Measurements from ENCODE around the gene TIGD1.

Gene TIGD1

GRCh38 chr2:232588031-232588430 lies 37.7 kb upstream of the TIGD1 start (continued):
- TF ChIP-seq CSDC2 (CRISPR knock-in tag; IDR thresholded peaks at IDR 0.05) (no peak), PPARA (CRISPR knock-in tag; IDR thresholded peaks at IDR 0.05; ENCODE audit: borderline replicate concordance) (no peak), ZNF70 (CRISPR knock-in tag; IDR thresholded peaks at IDR 0.05) (no peak)

- no peak for ATAC-seq
- TF ChIP-seq GLIS3 (CRISPR knock-in tag; IDR thresholded peaks at IDR 0.05) (no peak), PPARA (CRISPR knock-in tag; IDR thresholded peaks at IDR 0.05; ENCODE audit: borderline replicate concordance) (no peak), CREB5 (CRISPR knock-in tag; IDR thresholded peaks at IDR 0.05; ENCODE audit: low read depth) (no peak), ZC3H10 (CRISPR knock-in tag; IDR thresholded peaks at IDR 0.05) (no peak), TOX (CRISPR knock-in tag; IDR thresholded peaks at IDR 0.05; ENCODE audit: borderline replicate concordance) (no peak), ZNF8 (CRISPR knock-in tag; IDR thresholded peaks at IDR 0.05) (no peak), PATZ1 (CRISPR knock-in tag; IDR thresholded peaks at IDR 0.05; ENCODE audit: borderline replicate concordance) (no peak)
- TF ChIP-seq, protein P1, sequence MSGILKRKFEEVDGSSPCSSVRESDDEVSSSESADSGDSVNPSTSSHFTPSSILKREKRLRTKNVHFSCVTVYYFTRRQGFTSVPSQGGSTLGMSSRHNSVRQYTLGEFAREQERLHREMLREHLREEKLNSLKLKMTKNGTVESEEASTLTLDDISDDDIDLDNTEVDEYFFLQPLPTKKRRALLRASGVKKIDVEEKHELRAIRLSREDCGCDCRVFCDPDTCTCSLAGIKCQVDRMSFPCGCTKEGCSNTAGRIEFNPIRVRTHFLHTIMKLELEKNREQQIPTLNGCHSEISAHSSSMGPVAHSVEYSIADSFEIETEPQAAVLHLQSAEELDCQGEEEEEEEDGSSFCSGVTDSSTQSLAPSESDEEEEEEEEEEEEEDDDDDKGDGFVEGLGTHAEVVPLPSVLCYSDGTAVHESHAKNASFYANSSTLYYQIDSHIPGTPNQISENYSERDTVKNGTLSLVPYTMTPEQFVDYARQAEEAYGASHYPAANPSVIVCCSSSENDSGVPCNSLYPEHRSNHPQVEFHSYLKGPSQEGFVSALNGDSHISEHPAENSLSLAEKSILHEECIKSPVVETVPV (CRISPR knock-in tag; IDR thresholded peaks at IDR 0.05) = no peak
- TF ChIP-seq, protein P2, sequence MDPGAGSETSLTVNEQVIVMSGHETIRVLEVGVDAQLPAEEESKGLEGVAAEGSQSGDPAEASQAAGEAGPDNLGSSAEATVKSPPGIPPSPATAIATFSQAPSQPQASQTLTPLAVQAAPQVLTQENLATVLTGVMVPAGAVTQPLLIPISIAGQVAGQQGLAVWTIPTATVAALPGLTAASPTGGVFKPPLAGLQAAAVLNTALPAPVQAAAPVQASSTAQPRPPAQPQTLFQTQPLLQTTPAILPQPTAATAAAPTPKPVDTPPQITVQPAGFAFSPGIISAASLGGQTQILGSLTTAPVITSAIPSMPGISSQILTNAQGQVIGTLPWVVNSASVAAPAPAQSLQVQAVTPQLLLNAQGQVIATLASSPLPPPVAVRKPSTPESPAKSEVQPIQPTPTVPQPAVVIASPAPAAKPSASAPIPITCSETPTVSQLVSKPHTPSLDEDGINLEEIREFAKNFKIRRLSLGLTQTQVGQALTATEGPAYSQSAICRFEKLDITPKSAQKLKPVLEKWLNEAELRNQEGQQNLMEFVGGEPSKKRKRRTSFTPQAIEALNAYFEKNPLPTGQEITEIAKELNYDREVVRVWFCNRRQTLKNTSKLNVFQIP (CRISPR knock-in tag; IDR thresholded peaks at IDR 0.05; ENCODE audit: borderline replicate concordance, low read depth) = no peak
Observed at GRCh38 chr2:232587512-232587911, 37.2 kb upstream of the TIGD1 start.

DNA sequence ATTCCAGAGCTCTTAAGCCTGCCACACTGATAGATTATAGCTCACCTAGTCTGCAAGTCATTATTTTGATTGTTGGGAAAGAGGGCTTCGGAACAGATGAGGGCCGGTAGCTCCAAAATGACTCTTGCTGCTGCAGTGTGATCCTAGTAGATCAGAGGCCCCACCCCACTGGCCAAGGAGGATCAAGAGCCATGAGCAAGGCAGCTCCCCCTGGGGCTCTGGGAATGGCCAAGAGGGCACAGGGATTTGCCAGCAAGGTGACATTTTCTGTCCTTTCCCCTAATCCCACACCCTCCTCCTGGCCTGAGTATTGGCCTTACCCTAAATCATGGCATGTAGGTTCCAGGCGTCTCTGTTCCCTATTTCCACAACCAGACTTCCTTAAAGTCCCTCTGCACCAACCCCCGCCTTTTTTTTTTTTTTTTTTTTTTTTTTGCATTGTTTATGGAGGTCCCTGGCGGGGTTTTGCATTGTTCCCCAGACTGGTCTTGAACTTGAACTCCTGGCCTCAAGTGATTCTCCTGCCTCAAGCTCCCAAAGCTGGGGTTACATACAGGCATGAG lies 36.7 kb upstream of the TIGD1 start:
- TF ChIP-seq, protein P2 (CRISPR knock-in tag; IDR thresholded peaks at IDR 0.05; ENCODE audit: borderline replicate concordance, low read depth) = no peak
- TF ChIP-seq ZNF565 (CRISPR knock-in tag; conservative IDR thresholded peaks at IDR 0.05; ENCODE audit: low read depth) (no peak), PPARA (CRISPR knock-in tag; IDR thresholded peaks at IDR 0.05; ENCODE audit: borderline replicate concordance) (no peak), ZFP3 (CRISPR knock-in tag; IDR thresholded peaks at IDR 0.05) (no peak), ARNTL (CRISPR knock-in tag; IDR thresholded peaks at IDR 0.05; ENCODE audit: borderline replicate concordance, low read depth) (no peak), PATZ1 (CRISPR knock-in tag; IDR thresholded peaks at IDR 0.05; ENCODE audit: borderline replicate concordance) (no peak), ZC3H10 (CRISPR knock-in tag; IDR thresholded peaks at IDR 0.05) (no peak), TCF4 (CRISPR knock-in tag; IDR thresholded peaks at IDR 0.05; ENCODE audit: borderline replicate concordance) (no peak), CSDC2 (CRISPR knock-in tag; IDR thresholded peaks at IDR 0.05) (no peak), BACH2 (CRISPR knock-in tag; IDR thresholded peaks at IDR 0.05; ENCODE audit: borderline replicate concordance) (no peak), ESRRG (CRISPR knock-in tag; IDR thresholded peaks at IDR 0.05) (no peak), ISL1 (CRISPR knock-in tag; IDR thresholded peaks at IDR 0.05) (no peak), ZNF8 (CRISPR knock-in tag; IDR thresholded peaks at IDR 0.05) (no peak), TOX (CRISPR knock-in tag; IDR thresholded peaks at IDR 0.05; ENCODE audit: borderline replicate concordance) (no peak), ZFP30 (CRISPR knock-in tag; IDR thresholded peaks at IDR 0.05) (no peak), RARB (CRISPR knock-in tag; IDR thresholded peaks at IDR 0.05) (no peak), TSHZ2 (CRISPR knock-in tag; IDR thresholded peaks at IDR 0.05) (no peak)
- TF ChIP-seq, protein P1 (CRISPR knock-in tag; IDR thresholded peaks at IDR 0.05) = no peak
- no peak for ATAC-seq

Data from SK-N-SH treated with all-trans-retinoic acid at 6 μM for 48 hours (cell line).